ENCODE measurements around the gene IMPDH1.
"Not testable (repeated sequence)": the region's sequence is repeated elsewhere in the genome, so short reads cannot be mapped to it uniquely, and the experiment has no call there.

The IMPDH1 gene

DNA sequence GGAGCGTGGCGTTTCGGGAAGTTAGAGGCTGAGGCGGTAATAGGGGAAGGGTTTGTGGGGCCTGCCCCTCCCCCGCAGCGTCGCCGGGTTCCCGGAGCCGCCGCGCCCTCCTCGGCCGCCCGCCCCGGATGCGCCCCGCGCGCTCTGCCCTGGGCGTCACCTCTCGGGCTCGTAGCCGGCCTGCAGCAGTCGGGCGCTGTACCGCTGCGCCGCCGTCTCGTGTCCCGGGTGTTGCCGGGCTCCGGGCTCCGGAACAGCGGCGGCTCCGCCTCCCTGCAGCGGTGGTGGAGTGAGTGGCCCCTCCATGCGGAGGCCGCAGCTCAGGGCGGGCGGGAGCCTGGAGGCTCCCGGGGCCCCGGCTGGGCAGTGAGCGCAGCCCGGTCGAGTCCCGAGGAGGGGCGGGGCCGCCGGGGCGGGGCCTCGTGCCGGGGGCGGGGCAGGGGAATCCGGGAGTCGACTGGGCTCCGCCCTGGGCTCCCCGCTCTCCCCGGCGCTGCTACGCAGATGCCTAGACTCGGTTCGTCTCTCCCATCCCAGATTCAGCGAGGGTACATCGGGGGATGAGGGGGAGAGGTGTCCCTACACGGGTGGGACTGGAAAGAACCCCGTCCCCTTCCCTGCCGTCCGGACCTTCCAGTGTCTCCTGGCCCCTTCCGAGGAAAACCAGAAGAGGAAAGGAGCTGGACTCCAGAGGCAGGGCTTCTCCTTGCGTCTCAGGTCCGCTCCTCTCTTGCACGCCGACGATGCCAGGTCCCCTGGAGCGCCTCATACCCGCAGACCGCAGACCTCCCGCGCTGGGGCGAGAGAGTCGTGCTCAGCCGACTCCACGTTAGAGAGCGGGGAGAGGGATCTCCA lies at the start of gene IMPDH1:
TSS of gene IMPDH1 (minus strand) at position 387 of the 855 bp plus-strand sequence. CDS start at position 306, 81 bp downstream.
- peak; percentile 68 for DNase-seq

DNA sequence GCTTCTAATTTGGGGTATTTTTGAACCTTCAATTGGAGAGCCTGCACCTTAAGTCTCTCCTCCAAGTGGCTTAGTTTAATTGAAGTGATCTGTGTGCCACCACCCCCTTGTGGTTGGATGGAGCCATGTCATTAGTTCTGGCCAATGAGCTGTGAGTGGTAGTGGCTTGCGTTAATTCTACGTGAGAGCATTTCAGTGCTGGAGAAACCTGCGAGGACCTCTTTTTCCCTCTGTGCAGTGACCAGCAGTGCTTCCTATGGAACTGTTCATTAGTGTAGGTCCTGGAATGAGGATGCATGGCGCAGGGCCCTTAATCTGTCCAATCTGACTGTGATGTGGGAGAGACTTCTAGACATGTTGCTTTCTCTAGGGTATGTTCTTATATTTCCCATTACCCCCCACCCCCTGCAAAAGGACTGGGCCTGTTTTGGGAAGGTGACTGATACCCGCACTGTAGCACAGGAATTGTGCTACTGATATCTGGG lies 49.7 kb upstream of the IMPDH1 start:
- peak; percentile 19 for DNase-seq

DNA sequence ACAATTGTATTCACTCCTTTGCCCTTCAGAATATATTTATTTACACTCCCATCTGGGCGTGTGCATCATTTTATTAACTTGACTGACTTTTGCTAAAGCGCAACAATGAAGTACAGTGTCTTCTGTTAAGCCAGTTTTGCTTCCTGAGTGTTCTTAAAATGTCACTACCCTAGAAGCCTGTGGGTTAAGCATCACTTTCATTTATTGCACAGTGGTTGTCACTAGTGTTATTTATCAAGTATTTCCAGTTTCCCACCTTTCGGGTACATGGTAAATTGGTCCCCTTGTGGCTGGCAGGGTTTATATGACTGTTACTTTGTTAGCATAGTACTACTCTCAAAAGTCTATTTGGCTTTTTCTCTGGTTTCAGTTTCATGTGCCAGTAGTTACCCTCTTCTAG lies 49.2 kb upstream of the IMPDH1 start:
- DNase-seq: no peak

DNA sequence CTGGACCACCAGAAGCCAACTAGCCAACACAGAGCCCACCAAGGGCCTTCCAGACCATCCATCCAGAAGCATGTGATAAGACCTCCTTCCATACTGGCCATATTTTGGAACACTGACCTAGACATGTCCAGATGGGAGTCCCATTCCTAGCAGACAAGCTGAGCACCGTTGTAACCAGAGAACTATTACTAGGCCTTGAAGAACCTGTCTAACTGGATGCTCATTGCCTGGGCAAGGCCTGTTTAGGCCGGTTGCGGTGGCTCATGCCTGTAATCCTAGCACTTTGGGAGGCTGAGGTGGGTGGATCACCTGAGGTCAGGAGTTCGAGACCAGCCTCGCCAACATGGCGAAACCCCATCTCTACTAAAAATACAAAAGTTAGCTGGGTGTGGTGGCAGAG lies 47.6 kb upstream of the IMPDH1 start:
- DNase-seq: not testable (repeated sequence)

DNA sequence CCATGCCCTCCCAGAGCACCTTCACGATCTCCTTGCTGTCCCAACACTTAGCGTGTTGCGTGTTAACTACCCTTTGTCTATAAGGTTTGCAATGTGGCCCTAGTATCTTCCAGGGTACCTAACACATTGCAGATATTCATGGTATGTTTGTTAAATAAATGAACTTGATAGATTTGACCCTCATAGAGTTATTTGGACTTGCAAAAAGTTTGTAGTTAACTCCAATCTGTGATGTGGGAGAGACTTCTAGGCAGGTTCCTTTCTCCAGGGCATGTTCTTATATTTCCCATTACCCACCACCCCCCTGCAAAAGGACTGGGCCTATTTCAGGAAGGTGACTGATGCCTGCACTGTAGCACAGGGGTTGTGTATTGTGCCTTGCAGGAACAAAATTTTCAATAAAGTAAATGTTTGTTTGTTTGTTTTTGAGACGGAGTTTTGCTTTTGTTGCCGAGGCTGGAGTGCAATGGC lies 46.5 kb upstream of the IMPDH1 start:
- no peak for DNase-seq

DNA sequence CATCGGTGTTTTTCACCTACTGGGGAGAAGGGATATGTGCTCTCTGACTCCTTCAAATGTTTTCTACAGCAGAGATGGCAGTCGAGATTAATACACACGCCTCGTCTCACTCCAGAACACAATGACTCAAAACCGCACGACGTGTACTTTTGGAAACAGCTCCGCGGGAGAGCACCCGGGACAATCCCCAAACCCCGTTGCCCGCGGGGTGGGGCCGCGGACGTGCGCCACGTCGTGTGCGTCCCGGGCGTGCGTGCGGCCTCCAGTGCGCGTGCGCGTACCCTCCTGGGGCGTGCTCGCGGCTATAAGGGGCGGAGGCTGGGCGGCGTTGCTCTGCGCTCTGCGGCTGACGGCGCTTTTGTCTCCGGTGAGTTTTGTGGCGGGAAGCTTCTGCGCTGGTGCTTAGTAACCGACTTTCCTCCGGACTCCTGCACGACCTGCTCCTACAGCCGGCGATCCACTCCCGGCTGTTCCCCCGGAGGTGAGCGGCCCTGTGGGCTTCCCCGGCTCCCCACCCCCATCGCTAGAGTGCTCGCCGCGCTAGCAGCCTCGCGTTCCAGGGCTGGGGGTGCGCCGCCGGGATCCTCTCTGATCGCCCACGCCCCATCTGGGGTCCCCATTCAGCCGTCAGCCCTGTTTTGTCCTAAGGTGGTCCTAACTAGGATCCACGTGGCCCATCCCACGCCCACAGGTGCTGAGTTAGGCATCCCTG lies 45.9 kb upstream of the IMPDH1 start, which contains the start of gene HILPDA:
TSS of gene HILPDA (plus strand) at position 336 of the 712 bp plus-strand sequence. CDS start 1,391 bp downstream, outside the sequence.
- DNase-seq: peak; percentile 86

DNA sequence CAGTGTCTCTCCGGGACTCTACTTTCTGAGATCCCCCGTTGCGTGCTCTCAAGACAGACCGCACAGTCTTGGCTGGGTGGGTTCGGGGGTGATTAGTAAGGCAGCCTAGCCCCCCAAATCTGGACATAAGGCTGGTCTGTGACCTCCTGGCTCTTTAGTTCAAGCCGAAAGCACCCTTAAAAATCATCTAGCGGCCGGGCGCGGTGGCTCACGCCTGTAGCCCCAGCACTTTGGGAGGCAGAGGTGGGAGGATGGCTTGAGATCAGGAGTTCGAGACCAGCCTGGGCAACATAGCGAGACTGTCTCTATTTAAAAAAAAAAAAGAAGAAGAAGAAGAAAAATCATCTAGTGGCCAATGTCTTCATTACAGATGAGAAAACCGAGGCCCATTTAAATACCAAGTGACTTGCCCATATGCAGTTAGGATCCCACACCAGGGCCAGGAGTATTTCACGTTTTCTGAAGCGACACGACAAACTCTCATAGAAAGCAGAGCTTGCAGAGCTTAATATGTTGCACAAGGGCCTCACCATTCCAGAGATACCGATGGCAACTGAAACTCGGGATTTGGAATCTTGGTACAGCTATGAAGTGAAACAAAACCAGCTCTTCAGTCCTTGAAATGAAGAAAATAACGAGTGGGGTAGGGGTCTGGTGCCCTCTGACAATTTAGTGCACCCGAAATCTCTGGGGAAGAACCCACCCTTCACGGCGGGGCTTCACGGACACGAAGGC lies 45.2 kb upstream of the IMPDH1 start:
- DNase-seq: no peak

DNA sequence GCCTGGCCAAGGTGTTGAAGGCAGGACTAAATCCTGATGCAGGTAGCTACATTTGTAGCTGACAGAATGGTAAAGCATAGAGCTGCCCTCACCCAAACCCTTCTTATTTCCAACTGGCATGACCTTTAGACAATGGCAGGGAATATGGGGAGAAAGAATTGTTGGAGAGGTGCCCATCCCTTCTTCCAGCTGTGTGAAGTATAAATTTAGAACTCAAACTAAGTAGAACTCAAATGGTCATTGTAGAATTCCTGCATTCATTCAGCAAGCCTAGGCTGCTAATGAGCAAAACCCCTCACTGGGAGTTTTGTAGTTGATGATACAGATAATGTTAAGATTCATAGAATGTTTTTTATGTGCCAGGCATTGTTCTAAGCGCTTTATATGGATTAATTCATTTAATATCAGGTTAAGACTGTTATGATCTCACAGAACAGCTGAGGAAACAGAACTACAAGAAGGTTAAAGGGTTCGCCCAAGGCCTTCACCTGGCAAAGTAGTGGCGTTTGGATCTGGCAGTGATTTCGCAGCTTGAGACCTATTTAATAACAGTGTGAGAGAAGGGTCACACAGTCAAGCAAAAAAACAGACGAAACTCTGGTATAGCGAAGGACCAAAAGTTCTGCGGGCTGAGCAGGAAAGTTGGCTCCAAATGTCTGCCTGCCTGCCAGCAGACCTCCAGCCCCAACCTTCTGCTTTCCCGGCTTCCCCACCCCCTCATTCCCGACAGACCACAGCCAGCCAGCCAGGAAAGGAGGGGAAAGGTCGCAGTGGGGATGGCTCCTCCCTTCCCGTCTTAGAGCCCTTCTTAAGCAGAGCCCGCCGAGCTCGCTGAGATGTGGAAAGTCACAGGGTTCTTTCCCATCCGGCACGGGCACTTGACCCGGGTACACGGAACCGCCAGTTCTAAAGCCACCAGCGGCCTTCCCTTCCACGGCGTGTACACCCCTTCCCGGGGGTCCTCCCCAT lies 44.3 kb upstream of the IMPDH1 start:
- DNase-seq: no peak

DNA sequence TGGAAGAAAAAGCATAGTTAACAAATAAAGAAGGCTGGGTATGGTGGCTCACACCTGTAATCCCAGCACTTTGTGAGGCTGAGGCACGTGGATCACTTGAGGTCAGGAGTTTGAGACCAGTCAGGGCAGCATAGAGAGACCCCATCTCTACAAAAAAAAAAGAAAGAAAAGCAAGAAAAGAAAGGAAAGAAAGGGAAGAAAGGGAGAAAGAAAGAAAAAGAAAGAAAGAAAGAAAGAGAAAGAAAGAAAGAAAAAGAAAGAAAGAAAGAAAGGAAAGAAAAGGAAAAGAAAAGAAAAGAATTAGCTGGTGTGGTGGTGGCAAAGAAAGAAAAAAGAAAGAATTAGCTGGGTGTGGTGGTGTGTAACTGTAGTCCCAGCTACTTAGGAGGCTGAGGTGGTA lies 42.8 kb upstream of the IMPDH1 start:
- no peak for DNase-seq

DNA sequence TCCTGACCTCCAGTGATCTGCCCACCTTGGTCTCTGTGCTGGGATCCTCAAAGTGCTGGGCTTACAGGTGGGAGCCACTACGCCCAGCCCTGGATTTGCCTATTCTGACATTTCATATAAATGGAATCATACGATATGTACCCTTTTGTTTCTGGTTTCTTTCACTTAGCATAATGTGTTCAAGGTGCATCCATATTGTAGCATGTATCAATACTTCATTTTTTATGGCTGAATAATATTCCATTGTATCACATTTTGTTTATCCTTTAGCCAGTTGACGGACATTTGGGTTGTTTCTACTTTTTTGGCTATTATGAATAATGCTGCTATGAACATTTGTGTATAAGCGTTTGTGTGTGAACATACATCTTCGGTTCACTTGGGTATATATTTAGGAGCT lies 41.1 kb upstream of the IMPDH1 start:
- DNase-seq: no peak

DNA sequence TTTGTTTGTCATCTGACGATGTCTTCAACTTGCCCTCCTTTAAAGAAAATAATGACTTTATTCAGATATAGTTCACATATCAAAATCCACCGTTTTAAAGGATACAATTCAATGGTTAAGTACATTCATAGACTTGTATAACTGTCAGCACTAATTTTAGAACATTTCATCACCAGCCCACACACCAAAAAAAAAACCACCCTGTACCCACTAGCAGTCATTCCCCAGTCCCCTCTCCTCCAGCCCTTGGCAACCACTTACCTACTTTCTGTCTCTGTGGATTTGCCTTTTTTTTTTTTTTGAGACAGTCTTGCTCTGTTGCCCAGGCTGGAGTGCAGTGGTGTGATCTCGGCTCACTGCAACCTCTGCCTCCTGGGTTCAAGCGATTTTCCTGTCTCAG lies 40.6 kb upstream of the IMPDH1 start:
- DNase-seq: no peak

DNA sequence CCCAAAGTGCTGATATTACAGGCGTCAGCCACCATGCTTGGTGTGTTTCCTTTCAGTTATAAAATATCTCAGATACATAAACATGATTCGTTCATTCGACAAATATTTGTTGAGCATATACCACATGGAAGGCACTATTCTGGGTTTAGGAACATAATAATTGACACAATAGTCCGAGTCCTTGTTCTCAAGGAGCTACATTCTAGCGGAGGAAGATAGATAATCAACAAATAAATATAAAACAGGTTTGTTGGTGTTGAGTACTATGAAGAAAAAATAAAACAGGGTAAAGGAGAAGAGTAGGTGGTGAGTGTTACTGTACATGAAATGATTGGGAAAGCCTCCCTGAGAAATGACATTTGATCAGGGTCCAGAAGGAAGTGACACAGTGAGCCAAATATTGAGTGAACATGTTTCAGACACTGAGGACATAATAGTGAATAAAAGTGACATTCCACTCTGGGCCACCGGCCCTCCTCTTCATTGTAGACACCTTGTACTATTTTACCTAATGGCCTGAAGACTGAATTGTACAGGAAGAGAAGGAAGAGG lies 39.0 kb upstream of the IMPDH1 start:
- DNase-seq: no peak

DNA sequence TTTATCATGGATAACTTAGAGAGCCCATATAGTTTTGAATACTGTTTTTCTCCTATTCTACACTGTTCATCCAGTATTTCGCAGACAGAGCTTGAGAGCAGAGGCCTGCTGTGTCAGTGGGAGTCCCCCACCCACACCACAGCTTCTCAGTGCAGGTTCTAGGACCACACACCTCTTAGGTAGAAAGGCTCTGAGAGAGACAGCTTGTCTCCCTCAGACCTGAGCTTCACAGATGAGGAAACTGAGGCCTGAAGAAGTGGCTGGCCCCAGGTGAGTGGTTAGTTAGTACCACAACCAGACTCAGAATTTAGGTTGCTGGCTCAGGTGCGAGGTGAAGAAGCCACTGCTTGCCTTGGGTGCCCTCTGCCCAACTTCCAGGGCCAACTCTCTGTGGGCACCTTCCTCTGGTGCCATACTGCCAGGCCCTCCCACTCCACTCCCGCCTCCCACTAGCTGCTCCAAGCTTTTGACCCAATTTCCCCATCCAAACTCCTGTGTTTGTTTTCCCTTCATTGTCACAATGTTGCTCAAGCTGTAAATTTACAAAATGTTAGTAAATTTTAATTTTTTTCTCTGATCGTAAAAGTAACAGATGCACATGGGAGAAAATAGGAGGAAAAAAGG lies 38.3 kb upstream of the IMPDH1 start:
- DNase-seq: no peak

DNA sequence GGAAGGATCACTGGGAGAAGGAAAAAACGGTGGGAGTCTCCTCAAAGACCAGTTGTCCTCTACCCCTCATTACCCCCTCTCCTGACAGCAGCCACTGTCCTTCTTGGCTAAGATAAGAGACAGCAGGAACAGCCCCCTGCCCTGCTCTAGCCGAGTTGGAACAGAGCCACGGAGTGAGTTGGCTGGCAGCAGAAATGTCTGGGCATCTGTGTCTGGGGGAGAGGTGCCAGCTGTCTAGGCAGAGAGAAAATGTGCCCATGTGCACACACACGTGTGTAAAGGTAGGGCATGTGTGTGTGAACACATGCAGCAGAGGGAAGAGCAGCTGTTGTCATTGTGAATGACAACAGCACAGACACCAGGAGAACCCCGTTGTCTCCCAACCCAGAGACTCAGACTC lies 36.5 kb upstream of the IMPDH1 start:
- DNase-seq: no peak

DNA sequence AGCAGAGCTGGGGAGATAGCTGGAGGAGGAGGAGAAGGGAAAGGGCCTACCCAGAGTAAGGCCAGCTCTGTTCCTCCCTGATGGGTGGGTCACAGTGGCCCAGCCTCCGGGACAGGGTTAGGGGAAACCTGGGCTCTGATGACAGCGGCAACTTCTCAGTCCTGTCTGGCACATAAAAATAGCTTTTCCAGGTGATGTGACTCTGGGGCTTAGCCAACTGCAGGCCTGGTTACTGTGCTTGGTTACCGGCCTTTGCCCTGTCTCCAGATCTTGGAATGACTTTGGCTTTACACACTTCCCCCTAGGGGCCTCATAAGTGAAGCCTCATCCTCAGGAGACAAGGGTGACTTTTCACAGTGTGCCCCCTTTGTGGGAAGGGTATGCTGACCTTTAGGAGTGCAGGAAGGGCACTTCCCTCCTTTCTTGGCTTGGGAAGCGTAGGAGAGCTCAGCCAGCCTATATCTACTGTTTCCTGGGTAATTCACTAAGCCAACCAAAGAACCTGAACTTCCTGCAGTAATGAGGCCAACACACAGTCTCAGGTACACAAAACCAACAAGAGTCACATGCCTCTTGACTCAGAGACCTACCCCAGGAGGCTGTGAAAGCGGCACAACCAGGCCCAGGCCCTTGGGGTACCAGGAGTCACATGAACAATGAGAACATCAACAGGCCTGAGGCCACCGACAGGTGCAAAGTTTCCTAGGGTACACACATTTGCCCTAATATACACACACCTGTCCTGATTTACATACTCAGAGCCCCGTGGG lies 34.2 kb upstream of the IMPDH1 start:
- DNase-seq: no peak

DNA sequence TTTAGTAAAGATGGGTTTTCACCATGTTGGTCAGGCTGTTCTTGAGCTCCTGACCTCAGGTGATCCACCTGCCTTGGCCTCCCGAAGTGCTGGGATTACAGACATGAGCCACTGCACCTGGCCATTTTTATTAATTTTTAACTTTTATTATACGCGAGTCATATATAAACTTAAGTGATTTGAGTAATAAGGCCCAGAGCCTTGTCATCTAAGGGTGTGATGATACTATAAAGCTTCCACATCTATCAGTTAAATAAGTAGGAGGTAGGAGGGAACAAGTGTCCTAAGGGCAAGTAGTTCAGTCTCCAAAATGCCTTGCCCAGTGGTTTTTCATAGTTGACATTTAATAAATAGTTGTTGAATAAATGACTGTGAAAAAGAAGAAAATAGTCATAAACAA lies 32.6 kb upstream of the IMPDH1 start:
- DNase-seq: no peak

DNA sequence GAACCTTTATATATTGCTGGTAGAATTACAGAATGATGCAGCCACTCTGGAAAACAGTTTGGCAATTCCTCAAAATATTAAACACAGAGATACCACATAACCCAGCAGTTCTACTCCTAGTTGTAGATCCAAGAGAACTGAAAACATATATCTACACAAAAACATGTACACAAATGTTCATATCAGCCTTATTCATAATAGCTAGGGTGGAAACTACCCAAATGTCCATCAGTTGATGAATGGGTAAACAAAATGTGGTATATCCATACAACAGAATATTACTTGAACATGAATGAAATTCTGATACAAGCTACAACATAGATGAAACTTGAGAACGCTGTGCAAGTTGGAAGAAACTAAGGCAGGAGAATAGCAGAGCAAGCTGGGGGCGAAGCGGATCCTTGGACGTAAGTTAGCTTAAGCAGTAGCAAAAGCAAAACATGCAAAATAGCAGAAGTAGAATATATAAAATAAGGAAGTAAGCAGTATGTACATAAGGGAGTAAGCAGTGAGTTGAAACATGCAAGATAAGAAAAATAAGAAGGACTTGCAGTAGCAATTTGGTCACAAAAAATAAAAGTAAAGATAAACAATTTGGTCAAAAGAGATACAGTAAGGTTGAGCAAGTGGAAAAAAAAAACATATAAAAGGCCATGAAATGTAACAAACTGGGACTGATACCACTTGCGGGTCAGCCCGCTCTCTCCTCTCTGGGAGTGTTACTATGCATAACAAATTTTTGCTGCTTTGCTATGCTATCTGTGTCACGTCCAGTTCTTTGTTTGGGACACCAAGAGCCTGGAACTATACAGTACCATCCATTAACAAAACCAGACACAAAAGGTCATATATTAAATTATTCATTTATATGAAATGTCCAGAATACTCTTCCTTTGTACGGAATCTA lies 27.9 kb upstream of the IMPDH1 start:
- DNase-seq: no peak

DNA sequence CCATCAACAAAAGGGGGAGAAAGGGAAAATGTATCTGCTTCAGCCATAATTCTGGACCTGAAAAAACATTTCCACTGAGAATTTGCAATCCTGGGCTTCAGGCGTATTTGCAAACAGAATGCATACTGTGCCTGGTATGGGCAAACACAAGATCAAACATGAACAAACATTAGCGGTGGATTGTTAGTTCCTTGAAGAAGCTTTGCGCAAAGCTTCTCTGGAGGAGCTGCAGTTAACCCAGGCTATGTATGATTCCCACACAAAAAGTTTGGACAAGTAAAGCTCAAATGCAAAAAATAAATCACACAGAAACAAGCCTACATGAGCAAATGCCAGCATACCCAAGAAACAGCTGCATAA lies 25.5 kb upstream of the IMPDH1 start:
- DNase-seq: no peak

Data from NCI-H226 (cell line).